ENCODE data around the gene SON. TPM values are rescaled to one million over a fixed set of nuclear protein-coding genes. Genes with fewer than 3 reads are reported as not detected.
"Not testable (repeated sequence)": the region's sequence is repeated elsewhere in the genome, so short reads cannot be mapped to it uniquely, and the experiment has no call there.

Gene SON
- total RNA-seq, 1 donor from 2014 or later = 249 TPM

DNA sequence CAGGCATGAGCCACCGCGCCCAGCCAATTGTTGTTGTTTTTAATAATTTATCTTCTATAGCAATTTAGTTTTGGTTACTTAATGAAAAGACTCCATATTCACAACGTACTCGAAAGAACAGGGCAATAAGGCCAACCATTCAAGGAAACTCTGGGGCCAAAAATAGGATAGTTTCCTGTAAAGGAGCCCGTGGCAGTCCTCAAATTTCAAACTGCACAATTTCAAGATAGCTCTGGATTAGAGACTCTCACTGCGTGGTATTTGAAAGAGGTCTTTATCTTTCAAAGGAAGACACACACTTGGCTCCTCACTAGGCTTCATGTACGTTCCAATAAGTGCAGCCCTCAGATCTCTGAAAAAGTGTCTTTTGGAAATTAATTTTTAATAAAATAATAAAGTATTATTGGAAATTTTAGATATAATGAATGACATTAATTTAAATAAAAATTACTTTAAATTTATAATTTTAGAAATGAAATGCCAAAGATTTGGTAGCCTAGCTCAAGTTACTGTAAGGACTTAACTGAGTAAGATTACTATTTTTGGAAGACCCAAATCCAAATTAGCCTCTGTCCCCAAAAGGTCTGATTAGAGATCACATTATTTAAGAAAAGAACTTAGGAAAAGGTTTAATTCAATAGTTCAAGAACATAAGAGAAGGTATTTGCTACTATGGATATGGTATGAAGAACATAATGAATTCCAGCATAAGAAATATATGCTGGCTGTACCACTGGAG is 68.3 kb downstream of the SON start:
- no peak overlapping the region for H3K27ac Mint-ChIP-seq (ENCODE audit: unreplicated experiment)
- peaks cover 24% of the 10 kb centered on the region for H3K36me3 Mint-ChIP-seq (ENCODE audit: unreplicated experiment)
- no peaks in the 10 kb centered on the region for H3K27me3 Mint-ChIP-seq (ENCODE audit: unreplicated experiment)
- H3K4me1 Mint-ChIP-seq (ENCODE audit: unreplicated experiment) = no peaks in the 10 kb centered on the region
- TF ChIP-seq, protein P1, sequence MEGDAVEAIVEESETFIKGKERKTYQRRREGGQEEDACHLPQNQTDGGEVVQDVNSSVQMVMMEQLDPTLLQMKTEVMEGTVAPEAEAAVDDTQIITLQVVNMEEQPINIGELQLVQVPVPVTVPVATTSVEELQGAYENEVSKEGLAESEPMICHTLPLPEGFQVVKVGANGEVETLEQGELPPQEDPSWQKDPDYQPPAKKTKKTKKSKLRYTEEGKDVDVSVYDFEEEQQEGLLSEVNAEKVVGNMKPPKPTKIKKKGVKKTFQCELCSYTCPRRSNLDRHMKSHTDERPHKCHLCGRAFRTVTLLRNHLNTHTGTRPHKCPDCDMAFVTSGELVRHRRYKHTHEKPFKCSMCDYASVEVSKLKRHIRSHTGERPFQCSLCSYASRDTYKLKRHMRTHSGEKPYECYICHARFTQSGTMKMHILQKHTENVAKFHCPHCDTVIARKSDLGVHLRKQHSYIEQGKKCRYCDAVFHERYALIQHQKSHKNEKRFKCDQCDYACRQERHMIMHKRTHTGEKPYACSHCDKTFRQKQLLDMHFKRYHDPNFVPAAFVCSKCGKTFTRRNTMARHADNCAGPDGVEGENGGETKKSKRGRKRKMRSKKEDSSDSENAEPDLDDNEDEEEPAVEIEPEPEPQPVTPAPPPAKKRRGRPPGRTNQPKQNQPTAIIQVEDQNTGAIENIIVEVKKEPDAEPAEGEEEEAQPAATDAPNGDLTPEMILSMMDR (IDR thresholded peaks at IDR 0.05) = no peak
- no peak for DNase-seq (ENCODE audit: extremely low spot score, unreplicated experiment)
- H3K9me3 Mint-ChIP-seq (ENCODE audit: unreplicated experiment) = no peaks in the 10 kb centered on the region
- H3K4me3 Mint-ChIP-seq (ENCODE audit: unreplicated experiment) = no peak overlapping the region

DNA sequence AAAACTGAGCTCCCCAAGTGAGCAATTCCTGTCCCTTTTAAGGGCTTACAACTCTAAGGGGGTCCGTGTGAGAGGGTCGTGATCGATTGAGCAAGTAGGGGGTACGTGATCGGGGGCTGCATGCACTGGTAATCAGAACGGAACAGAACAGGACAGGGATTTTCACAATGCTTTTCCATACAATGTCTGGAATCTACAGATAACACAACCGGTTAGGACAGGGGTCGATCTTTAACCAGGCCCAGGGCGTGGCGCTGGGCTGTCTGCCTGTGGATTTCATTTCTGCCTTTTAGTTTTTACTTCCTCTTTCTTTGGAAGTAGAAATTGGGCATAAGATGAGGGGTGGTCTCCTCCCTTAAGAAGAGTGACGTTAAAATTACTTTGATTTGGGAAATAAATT is 74.7 kb downstream of the SON start:
- DNase-seq (ENCODE audit: extremely low spot score, unreplicated experiment); H3K27me3 Mint-ChIP-seq (ENCODE audit: unreplicated experiment); H3K27ac Mint-ChIP-seq (ENCODE audit: unreplicated experiment); H3K4me3 Mint-ChIP-seq (ENCODE audit: unreplicated experiment); H3K4me1 Mint-ChIP-seq (ENCODE audit: unreplicated experiment); H3K9me3 Mint-ChIP-seq (ENCODE audit: unreplicated experiment): not testable (repeated sequence)
- H3K36me3 Mint-ChIP-seq (ENCODE audit: unreplicated experiment) = peaks cover 41% of the 10 kb centered on the region

DNA sequence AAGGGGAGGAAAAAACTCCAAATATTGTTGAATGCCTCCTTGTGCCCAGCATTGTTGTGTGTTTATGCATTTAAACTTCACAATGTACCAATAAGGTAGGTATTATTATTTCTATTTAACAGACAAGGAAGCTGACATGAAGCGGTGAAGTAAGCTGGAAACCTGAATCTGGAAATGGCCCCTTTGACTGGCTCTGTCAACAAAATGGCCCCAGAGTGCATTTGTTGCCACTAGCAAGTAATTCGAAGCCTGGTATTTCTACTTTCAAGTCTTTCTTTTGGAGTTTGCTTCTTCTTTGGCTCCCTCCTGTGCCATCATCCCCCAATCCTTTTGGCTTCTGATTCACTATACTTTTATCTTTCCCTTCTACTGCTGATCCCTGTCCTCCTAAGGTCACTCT is 75.6 kb downstream of the SON start:
- no peak overlapping the region for H3K27ac Mint-ChIP-seq (ENCODE audit: unreplicated experiment)
- peaks cover 4% of the 10 kb centered on the region for H3K9me3 Mint-ChIP-seq (ENCODE audit: unreplicated experiment)
- TF ChIP-seq, protein P1 (IDR thresholded peaks at IDR 0.05) = no peak
- no peak overlapping the region for H3K4me3 Mint-ChIP-seq (ENCODE audit: unreplicated experiment)
- peaks cover 39% of the 10 kb centered on the region for H3K36me3 Mint-ChIP-seq (ENCODE audit: unreplicated experiment)
- H3K27me3 Mint-ChIP-seq (ENCODE audit: unreplicated experiment) = no peaks in the 10 kb centered on the region
- DNase-seq (ENCODE audit: extremely low spot score, unreplicated experiment) = no peak
- no peaks in the 10 kb centered on the region for H3K4me1 Mint-ChIP-seq (ENCODE audit: unreplicated experiment)

DNA sequence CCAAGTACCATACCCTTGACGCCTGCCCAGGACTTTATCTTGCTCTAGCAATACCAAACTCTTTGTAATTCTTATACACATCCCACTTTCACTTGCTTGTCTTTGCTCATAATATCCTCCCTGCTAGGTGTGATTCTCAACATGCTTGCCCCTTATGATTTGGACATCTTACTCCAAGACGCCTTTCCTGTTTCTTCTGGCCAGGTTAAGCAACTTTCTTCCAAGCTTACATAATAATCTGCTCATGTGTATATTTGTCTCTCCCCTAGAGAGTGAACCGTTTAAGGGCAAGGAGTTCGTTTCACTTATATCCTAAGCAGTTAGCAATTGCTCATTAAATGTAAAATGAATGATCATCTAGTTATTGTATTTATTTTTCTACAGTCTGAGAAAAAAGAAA is 76.9 kb downstream of the SON start:
- H3K4me1 Mint-ChIP-seq (ENCODE audit: unreplicated experiment) = no peaks in the 10 kb centered on the region
- H3K4me3 Mint-ChIP-seq (ENCODE audit: unreplicated experiment) = no peak overlapping the region
- peaks cover 38% of the 10 kb centered on the region for H3K36me3 Mint-ChIP-seq (ENCODE audit: unreplicated experiment)
- H3K9me3 Mint-ChIP-seq (ENCODE audit: unreplicated experiment) = peaks cover 4% of the 10 kb centered on the region
- no peak overlapping the region for H3K27ac Mint-ChIP-seq (ENCODE audit: unreplicated experiment)
- no peaks in the 10 kb centered on the region for H3K27me3 Mint-ChIP-seq (ENCODE audit: unreplicated experiment)
- no peak for DNase-seq (ENCODE audit: extremely low spot score, unreplicated experiment)
- TF ChIP-seq, protein P1 (IDR thresholded peaks at IDR 0.05) = no peak

DNA sequence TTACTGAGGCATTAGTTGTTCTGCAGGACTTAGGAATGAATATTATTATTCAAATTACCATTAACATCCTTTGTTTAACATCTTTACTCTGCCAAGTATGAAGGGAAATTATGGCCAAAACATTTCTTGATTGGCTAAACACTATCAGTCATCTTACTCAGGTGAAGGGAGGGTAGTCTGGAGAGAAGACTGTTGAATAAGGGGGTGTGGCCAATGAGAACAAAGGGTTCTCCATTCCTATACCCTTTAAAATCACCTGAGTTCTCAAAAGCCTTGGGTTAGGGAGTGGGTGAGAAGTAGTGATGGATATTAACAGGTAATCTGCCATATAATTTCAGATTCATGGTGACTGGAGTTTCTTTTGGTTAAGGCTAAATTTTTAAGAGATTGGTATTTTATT is 79.4 kb downstream of the SON start:
- Mint-ChIP-seq H3K27ac (ENCODE audit: unreplicated experiment) (no peak overlapping the region), H3K27me3 (ENCODE audit: unreplicated experiment) (no peaks in the 10 kb centered on the region), H3K4me1 (ENCODE audit: unreplicated experiment) (no peaks in the 10 kb centered on the region), H3K4me3 (ENCODE audit: unreplicated experiment) (no peak overlapping the region), H3K9me3 (ENCODE audit: unreplicated experiment) (peaks cover 4% of the 10 kb centered on the region), H3K36me3 (ENCODE audit: unreplicated experiment) (peaks cover 36% of the 10 kb centered on the region)
- TF ChIP-seq, protein P1 (IDR thresholded peaks at IDR 0.05) = no peak
- no peak for DNase-seq (ENCODE audit: extremely low spot score, unreplicated experiment)

DNA sequence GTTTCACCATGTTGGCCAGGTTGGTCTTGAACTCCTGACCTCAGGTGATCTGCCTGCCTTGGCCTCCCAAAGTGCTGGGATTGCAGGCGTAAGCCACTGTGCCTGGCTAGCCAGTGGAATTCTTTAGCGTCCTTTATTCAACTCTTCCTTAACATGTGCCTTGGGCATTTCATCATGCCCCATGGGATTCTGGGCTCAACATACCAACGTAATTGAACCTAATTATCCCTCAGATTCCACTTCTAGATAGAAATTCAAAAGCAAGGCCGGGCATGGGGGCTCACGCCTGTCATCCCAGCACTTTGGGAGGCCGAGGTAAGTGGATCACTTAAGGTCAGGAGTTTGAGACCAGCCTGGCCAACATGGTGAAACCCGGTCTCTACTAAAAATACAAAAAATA is 83.3 kb downstream of the SON start:
- H3K9me3 Mint-ChIP-seq (ENCODE audit: unreplicated experiment); H3K27me3 Mint-ChIP-seq (ENCODE audit: unreplicated experiment); DNase-seq (ENCODE audit: extremely low spot score, unreplicated experiment); H3K27ac Mint-ChIP-seq (ENCODE audit: unreplicated experiment); H3K4me1 Mint-ChIP-seq (ENCODE audit: unreplicated experiment); H3K4me3 Mint-ChIP-seq (ENCODE audit: unreplicated experiment): not testable (repeated sequence)
- H3K36me3 Mint-ChIP-seq (ENCODE audit: unreplicated experiment) = peaks cover 36% of the 10 kb centered on the region

Other genes starting within 250 kb of the SON start
- gene IFNAR1, start 218.1 kb upstream of the SON start, total RNA-seq = 42.7 and 42.8 TPM in 2 replicates
- 55.4 and 55.6 TPM in 2 replicates for gene IFNGR2, start 139.6 kb upstream of the SON start, total RNA-seq
- 44.0 and 47.9 TPM in 2 replicates for gene TMEM50B, start 63.1 kb upstream of the SON start, total RNA-seq
- gene DNAJC28, start 51.3 kb upstream of the SON start, total RNA-seq = 2.1 and 2.7 TPM in 2 replicates
- 66.8 and 79.1 TPM in 2 replicates for gene GART, start 921 bp upstream of the SON start, total RNA-seq
- 18.6 and 19.0 TPM in 2 replicates for gene DONSON, start 45.6 kb downstream of the SON start, total RNA-seq
- 43.6 and 48.2 TPM in 2 replicates for gene CRYZL1, start 98.7 kb downstream of the SON start, total RNA-seq
- gene ITSN1, start 99.5 kb downstream of the SON start, total RNA-seq = 44.0 and 49.9 TPM in 2 replicates

Data from osteocyte (in vitro differentiated cells).